ENCODE data around the gene COL4A2.

Gene COL4A2

DNA sequence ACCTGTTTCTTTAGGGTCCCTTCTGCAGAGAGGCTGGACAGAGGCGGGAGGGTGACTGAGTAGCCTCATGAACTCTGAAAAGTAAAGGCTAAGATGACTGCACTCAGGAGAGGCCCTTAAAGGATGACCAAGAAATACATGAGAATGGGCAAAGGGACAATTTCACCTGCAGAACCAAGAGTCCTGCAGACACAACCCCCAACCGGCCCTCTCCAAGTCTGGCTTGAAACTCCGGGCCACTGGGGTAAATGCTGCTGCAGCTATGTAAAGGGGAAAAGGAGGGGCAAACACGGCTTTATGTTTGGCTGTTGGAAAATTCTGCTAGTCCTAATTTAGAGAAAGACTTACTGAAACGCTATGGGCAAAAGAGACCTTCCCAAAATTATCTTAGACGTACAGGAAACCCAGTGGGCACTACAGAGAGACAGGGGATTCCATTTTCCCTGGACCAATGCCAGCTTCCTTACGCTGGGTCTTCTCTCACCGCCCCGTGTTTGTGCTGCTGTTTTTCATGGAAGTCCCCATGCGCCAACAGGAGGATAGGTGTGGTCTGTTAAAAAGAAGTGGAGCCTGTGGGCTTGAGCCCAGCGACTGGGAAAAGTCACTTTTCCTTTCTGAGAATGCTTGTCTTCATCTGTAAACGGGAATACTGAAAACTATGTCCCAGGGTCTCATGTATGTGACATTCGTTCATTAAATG is 10.6 kb downstream of the COL4A2 start:
- H3K4me1 ChIP-seq (ENCODE audit: insufficient read depth, low read length, severe bottlenecking), result no peaks in the 10 kb centered on the region
- TF ChIP-seq CTCF (IDR thresholded peaks at IDR 0.05; ENCODE audit: low read length) (no peak), EZH2 (IDR thresholded peaks at IDR 0.05; ENCODE audit: borderline replicate concordance, low read length) (no peak)
- H2AFZ ChIP-seq (ENCODE audit: low read length), result no peak overlapping the region
- H3K27me3 ChIP-seq (ENCODE audit: insufficient read depth, low read length), result peaks cover 14% of the 10 kb centered on the region
- no peaks in the 10 kb centered on the region for H4K20me1 ChIP-seq (ENCODE audit: insufficient read depth, low read length)
- H3F3A ChIP-seq (ENCODE audit: insufficient read depth, low read length), result no peaks in the 10 kb centered on the region
- H3K36me3 ChIP-seq (ENCODE audit: insufficient read depth, low read length), result no peaks in the 10 kb centered on the region
- H3K4me3 ChIP-seq (ENCODE audit: low read depth, low read length, poor library complexity, severe bottlenecking), result no peak overlapping the region
- no peak overlapping the region for H3K9ac ChIP-seq (ENCODE audit: low read length)
- H3K4me2 ChIP-seq (ENCODE audit: low read length), result no peak overlapping the region
- H3K27ac ChIP-seq (ENCODE audit: low read depth, low read length, poor library complexity, severe bottlenecking), result no peak overlapping the region
- H3K9me3 ChIP-seq (ENCODE audit: low read length), result no peaks in the 10 kb centered on the region
- no peaks in the 10 kb centered on the region for H3K79me2 ChIP-seq (ENCODE audit: insufficient read depth, low read length)
- H3K9me2 ChIP-seq (ENCODE audit: low read depth, low read length), result no peaks in the 10 kb centered on the region

GRCh38 chr13:110318920-110319319 is 11.8 kb downstream of the COL4A2 start:
- no peak overlapping the region for H3K4me2 ChIP-seq (ENCODE audit: low read length)
- TF ChIP-seq CTCF (IDR thresholded peaks at IDR 0.05; ENCODE audit: low read length), result no peak
- no peak for TF ChIP-seq EZH2 (IDR thresholded peaks at IDR 0.05; ENCODE audit: borderline replicate concordance, low read length)
- no peaks in the 10 kb centered on the region for H3K4me1 ChIP-seq (ENCODE audit: insufficient read depth, low read length, severe bottlenecking)
- H3K9me3 ChIP-seq (ENCODE audit: low read length), result no peaks in the 10 kb centered on the region
- no peak overlapping the region for H3K27ac ChIP-seq (ENCODE audit: low read depth, low read length, poor library complexity, severe bottlenecking)
- no peaks in the 10 kb centered on the region for H3K36me3 ChIP-seq (ENCODE audit: insufficient read depth, low read length)
- no peaks in the 10 kb centered on the region for H3F3A ChIP-seq (ENCODE audit: insufficient read depth, low read length)
- no peak overlapping the region for H2AFZ ChIP-seq (ENCODE audit: low read length)
- no peaks in the 10 kb centered on the region for H3K9me2 ChIP-seq (ENCODE audit: low read depth, low read length)
- H3K9ac ChIP-seq (ENCODE audit: low read length), result no peak overlapping the region
- peaks cover 14% of the 10 kb centered on the region for H3K27me3 ChIP-seq (ENCODE audit: insufficient read depth, low read length)
- H3K79me2 ChIP-seq (ENCODE audit: insufficient read depth, low read length), result no peaks in the 10 kb centered on the region
- no peaks in the 10 kb centered on the region for H4K20me1 ChIP-seq (ENCODE audit: insufficient read depth, low read length)
- no peak overlapping the region for H3K4me3 ChIP-seq (ENCODE audit: low read depth, low read length, poor library complexity, severe bottlenecking)

DNA sequence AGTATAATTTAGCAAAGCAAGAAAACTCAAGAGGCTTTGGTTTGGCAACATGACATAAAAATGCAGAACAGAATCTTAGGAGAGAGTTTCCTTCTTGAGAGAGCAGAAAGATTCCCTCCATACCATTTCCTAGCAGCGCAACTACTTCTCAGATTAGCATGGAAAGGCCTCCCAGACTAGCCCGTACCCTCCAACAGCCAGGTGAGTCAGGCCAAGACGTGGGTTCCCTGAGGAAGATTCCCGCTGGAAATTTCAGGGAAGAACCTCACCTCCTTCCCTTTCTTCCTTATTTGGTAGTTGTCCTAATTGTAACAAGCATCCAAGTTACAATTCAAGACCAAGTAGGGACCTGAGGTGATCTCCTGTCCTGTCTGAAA is 12.3 kb downstream of the COL4A2 start:
- Histone ChIP-seq H3K9me3 (ENCODE audit: low read length) (no peaks in the 10 kb centered on the region), H3K9me2 (ENCODE audit: low read depth, low read length) (no peaks in the 10 kb centered on the region), H4K20me1 (ENCODE audit: insufficient read depth, low read length) (no peaks in the 10 kb centered on the region), H3K79me2 (ENCODE audit: insufficient read depth, low read length) (no peaks in the 10 kb centered on the region), H3K9ac (ENCODE audit: low read length) (no peak overlapping the region), H3K4me2 (ENCODE audit: low read length) (no peak overlapping the region), H3K4me1 (ENCODE audit: insufficient read depth, low read length, severe bottlenecking) (no peaks in the 10 kb centered on the region), H3K4me3 (ENCODE audit: low read depth, low read length, poor library complexity, severe bottlenecking) (no peak overlapping the region), H3K27me3 (ENCODE audit: insufficient read depth, low read length) (peaks cover 14% of the 10 kb centered on the region), H3K27ac (ENCODE audit: low read depth, low read length, poor library complexity, severe bottlenecking) (no peak overlapping the region), H2AFZ (ENCODE audit: low read length) (no peak overlapping the region), H3F3A (ENCODE audit: insufficient read depth, low read length) (no peaks in the 10 kb centered on the region), H3K36me3 (ENCODE audit: insufficient read depth, low read length) (no peaks in the 10 kb centered on the region)
- TF ChIP-seq CTCF (IDR thresholded peaks at IDR 0.05; ENCODE audit: low read length) (no peak), EZH2 (IDR thresholded peaks at IDR 0.05; ENCODE audit: borderline replicate concordance, low read length) (no peak)
